HG03565 (cell line): ENCODE measurements around the gene PRR15.
"Not testable (repeated sequence)": the region's sequence is repeated elsewhere in the genome, so short reads cannot be mapped to it uniquely, and the experiment has no call there.

ENCODE experiments used
- ATAC-seq: cut with Tn5 transposase; IDR thresholded peaks from one replicate; pipeline ENCODE4 v1.9.1; 2021; ENCODE audit warnings: mild to moderate bottlenecking, moderate library complexity; ENCODE audit not compliant: unreplicated experiment

The PRR15 gene, protein sequence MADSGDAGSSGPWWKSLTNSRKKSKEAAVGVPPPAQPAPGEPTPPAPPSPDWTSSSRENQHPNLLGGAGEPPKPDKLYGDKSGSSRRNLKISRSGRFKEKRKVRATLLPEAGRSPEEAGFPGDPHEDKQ

GRCh38 chr7:29563590-29564495 lies at the start of gene PRR15:
PRR15 (plus strand) TSS chr7:29563835; CDS start chr7:29566330, 2,495 bp downstream.
- no peak for ATAC-seq

- no peak for ATAC-seq
Observed at GRCh38 chr7:29516491-29516890, 47.1 kb upstream of the PRR15 start.

DNA sequence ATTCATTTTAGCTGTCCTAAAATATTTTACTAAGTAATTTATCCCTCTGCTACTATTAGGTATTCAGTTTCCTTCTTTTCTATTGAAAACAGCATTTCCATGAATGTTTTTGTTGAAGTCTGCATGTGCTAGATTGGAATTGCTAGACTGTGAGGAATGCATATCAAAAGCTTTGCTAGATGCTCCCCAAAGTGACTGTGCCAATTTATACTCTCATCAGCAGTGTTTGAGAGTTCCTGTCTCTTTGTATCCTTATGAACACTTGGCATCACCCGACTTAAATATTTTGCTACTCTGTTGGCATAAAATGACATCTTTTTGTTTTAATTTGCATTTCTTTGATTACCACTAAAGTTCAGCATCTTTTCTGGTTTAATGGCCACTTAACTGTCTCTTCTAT lies 45.0 kb upstream of the PRR15 start:
- ATAC-seq, result no peak

GRCh38 chr7:29523728-29524127 lies 39.9 kb upstream of the PRR15 start:
- no peak for ATAC-seq

- no peak for ATAC-seq
Observed at GRCh38 chr7:29527505-29528108, 36.0 kb upstream of the PRR15 start.

- not testable (repeated sequence) for ATAC-seq
Observed at GRCh38 chr7:29528526-29528925, 35.1 kb upstream of the PRR15 start.

DNA sequence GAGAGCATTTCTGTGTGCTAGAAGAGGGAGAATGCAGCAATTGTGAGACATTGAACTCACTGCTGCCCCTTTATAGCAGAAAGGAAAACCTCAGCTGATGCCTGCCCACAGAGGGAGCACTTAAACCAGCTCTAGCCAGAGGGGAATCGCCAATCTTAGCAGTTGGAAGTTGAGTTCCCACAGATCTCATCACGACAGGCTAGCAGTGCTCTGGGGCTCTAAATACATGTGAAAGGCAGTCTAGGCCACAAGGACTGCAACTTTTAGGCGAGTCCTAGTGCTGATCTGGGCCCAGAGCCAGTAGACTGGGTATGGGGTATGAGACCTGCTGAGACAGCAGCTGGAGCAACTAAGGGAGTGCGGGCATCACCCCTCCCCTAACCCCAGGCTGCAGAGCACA lies 25.2 kb upstream of the PRR15 start:
- ATAC-seq, result no peak

- ATAC-seq, result no peak
Observed at GRCh38 chr7:29539471-29539870, 24.2 kb upstream of the PRR15 start.

DNA sequence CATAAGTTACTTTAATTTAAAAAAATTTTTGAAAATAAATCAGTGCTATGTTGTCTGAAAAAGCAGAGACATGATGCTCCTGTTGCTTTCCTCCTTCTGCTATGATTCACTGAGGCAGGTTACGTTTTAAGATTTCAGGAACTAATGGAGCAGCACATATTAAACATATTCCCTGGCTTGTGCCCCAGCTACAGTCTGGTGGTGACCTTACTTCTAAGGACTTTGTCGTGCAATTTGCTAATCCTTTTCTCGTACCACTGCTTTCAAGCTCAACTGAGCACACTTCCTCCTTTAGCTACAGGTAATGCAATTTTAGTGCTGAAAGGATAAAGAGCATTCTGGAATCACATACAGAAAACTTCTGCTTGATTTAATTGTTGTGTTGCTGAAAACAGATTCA lies 16.2 kb upstream of the PRR15 start:
- ATAC-seq, result no peak

DNA sequence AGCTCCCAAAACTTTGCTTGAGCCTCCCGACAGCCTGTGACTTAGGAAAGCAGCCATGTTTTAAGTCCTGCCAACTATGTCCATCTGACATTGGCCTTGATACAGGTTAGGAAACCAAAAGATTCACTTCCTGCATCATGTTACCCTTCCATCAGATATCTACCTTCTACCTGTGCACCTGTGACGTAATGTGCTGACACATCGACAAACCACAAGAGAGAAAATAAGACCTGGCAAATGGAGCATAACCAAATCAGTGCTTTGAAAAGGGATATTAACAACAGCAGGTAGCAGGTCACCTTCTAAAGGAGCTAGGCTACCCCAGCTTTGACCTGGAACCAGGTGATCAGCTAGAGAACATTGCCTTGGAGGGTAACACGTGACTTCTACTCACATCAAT lies 14.8 kb upstream of the PRR15 start:
- no peak for ATAC-seq

DNA sequence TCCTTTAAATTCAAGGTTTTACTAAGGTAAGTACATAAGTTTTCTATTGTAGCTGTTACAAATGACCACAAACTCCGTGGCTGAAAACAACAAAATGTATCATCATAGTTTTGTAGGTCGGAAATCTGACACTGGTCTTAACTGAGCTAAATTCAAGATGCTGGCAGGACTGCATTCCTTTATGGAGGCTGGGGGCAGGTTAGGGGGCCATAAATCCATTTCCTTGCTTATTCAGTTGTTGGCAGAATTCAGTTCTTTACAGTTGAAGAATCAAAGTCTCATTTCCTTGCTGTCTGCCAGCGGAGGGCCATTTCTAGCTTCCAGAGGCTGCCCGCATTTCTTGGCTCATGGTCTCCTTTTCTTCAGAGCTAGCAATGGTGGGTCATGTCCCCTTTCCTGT lies 11.2 kb upstream of the PRR15 start:
- ATAC-seq, result no peak

DNA sequence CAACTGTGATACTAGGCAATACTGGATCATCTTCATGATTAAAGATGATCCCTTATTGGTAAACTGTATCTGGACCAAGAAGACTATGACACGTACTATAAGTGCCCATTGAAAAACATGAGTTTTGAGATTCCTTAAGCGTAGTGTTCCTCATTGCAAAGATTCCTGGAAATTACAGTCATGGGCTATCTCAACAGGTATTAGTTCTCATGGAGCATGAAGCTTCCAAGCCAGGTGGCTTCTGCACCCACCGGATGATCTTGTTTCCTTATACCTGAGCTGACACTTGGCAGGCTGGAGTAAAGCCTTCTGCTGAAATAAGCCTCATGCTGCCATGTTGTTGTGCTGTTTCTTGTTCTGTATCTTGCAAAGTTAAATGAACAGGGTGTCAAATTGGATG lies 8.6 kb upstream of the PRR15 start:
- no peak for ATAC-seq

DNA sequence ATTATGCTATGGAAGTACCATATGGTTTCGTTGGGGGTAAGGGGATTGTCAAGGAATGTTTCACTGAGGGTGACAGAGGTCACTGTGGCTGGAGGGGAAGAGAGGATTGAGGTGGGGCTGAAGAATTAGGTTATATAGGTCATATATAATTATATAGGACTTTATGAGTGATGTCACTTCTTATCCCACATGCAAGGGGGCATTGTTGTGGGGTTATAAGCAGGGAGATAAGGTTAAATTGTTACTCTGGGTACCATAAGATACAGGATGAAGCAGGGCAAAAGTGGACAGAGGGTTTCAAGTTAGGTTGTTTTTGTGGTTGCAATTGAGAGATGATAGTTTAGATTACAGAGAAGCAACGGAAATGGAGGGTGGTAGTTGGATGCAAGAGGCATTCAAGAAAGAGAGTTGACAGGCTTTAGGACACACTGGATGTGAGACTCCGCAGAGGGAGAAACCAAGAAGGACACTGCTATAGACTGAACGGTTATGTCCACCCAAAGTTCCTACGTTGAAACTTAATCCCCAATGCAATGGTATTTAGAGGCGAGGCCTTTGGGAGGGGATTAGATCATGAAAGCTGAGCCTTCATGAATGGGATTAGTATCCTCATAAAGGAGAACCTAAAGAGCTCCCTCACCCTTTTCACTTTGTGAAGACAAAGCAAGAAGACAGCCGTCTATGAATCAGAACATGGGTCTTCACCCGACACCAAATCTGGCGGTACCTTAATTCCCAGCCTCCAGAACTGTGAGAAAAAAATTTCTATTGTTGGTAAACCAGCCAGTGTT lies 7.0 kb upstream of the PRR15 start:
- ATAC-seq, result no peak

DNA sequence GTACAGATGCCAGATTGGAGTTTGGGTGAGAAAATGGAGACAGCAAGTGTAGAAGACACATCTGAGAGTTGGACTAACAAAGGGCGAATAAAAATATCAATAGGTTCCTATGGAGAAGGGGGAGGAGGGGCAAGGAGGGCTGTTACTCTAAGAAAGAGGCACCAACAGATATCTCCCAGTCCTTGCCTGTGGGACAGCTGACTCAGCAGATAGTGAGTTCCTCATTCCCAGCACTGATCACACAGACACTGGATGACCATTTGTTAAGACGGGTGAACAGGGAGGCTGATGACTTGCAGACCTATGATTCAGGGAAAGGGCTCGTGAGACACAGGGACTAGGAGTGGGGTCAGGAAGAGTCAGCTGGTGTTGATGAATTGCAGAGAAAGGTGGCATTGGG lies 5.7 kb upstream of the PRR15 start:
- ATAC-seq, result no peak

DNA sequence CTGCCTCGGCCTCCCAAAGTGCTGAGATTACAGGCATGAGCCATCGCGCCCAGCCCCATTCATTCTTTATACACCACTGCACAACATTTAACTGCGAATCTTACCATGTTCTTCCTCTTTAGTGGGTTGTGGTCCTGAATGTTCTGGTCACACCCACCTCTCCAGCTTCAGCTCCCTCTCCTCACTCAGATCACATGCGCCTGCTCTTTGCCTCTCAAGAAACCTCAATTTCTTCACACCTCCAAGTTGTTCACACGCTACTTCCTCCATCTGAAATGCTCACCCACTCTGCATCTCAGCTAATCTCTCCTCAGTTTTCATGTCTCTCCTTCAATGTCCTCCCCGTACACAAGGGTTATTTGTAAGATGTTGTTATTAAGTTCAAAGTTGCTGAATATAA lies 2.4 kb upstream of the PRR15 start:
- no peak for ATAC-seq

GRCh38 chr7:29562307-29562706 lies 1.3 kb upstream of the PRR15 start:
- ATAC-seq, result no peak

DNA sequence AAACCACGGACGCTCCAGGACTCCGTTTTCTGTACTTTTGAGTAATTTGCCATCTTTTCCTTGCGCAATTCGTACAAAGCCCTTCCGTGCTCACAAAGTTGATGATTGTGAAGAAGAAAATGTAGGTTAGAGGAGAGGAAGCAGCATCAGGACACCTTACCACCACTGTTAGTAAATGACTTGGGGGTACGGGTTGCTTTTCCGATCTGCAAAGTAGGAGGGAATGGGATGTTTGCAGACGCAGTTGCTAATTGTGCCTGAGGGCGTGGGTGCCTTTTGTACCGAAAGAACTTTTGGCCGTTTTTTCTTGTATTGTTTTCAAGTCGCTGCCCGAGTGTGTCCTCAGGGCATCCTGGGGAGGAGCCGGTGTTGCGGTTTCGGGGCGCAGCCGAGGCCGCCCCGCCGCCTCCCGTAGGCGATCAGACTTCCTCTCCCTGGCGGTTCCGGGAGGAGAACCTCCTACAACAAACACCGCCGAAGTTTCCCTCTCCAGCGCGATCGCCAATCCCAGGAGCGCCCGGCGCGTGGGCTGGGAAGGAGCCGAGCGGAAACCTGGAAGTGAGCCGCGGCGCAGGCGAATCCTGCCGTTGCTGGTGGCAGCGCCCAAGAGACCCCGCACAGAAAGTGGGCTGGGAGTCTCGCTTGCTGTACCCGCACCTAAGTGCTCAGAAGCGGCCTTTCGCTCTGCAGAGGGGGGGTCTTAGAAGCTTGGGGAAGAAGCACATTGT lies 1.0 kb downstream of the PRR15 start:
- ATAC-seq, result no peak

DNA sequence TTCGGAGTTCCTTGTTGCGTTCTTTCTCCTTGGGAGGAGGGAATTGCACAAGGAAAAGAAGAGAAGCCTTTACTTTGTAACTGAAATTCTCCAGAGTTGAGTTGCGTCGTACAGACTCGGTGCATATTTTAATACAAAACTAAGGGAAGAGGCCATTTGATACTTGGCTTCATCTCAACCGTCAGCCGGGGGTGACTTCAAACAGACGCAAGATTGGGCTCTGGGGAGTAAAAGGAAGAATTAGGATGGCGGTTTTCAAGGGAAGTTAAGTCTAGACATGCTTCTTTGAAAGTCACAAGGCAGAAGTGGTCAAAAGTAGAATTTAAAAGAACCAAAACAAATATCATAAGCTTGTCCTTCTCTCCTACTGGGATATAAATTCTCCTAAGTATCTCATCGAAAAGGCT lies 1.6 kb downstream of the PRR15 start:
- no peak for ATAC-seq

- no peak for ATAC-seq
Observed at GRCh38 chr7:29565634-29565981, 2.0 kb downstream of the PRR15 start.

- ATAC-seq, result no peak
Observed at GRCh38 chr7:29565982-29566746, 2.5 kb downstream of the PRR15 start.
